Measurements from ENCODE around the gene RHBDF1.

RHBDF1 gene

GRCh38 chr16:72561-73548, at the start of gene RHBDF1:
TSS of gene RHBDF1 (minus strand) at chr16:72631. CDS start at chr16:65015, 7,616 bp downstream.
- TF ChIP-seq CTCF (conservative IDR thresholded peaks at IDR 0.05) (no peak), ZFX (IDR thresholded peaks at IDR 0.05) (no peak)
- peak within 1 kb of the TSS; percentile 91 for H3K27ac ChIP-seq

- no peak overlapping the region for H3K27ac ChIP-seq
- no peak for TF ChIP-seq ZFX (IDR thresholded peaks at IDR 0.05)
- TF ChIP-seq CTCF (conservative IDR thresholded peaks at IDR 0.05): no peak
Measured at GRCh38 chr16:120756-121155, 48.3 kb upstream of the RHBDF1 start.

GRCh38 chr16:119835-120491, 47.5 kb upstream of the RHBDF1 start:
- no peak overlapping the region for H3K27ac ChIP-seq
- TF ChIP-seq CTCF (conservative IDR thresholded peaks at IDR 0.05) (no peak), ZFX (IDR thresholded peaks at IDR 0.05) (no peak)

GRCh38 chr16:119295-119694, 46.9 kb upstream of the RHBDF1 start:
- no peak for TF ChIP-seq ZFX (IDR thresholded peaks at IDR 0.05)
- TF ChIP-seq CTCF (conservative IDR thresholded peaks at IDR 0.05): no peak
- H3K27ac ChIP-seq: no peak overlapping the region

- H3K27ac ChIP-seq: no peak overlapping the region
- TF ChIP-seq ZFX (IDR thresholded peaks at IDR 0.05) (no peak), CTCF (conservative IDR thresholded peaks at IDR 0.05) (no peak)
Measured at GRCh38 chr16:118857-119256, 46.4 kb upstream of the RHBDF1 start.

GRCh38 chr16:117379-118365, 45.2 kb upstream of the RHBDF1 start:
- no peak overlapping the region for H3K27ac ChIP-seq
- peak; percentile 80 for TF ChIP-seq CTCF (conservative IDR thresholded peaks at IDR 0.05)
- no peak for TF ChIP-seq ZFX (IDR thresholded peaks at IDR 0.05)
